PC-3 (cell line): ENCODE results near the gene OLFM4.

ENCODE experiments used
- EZH2 ChIP-seq: fragments of 300-600 bp; sonication (generic); IDR thresholded peaks from one replicate; pipeline ENCODE4 v1.6.1; 2017; ENCODE audit warnings: antibody characterized with exemption, mild to moderate bottlenecking, low read length; ENCODE audit not compliant: unreplicated experiment
- EZH2phosphoT487 ChIP-seq: fragments of 300-600 bp; sonication (generic); IDR thresholded peaks from 2 replicates; pipeline ENCODE4 v1.6.1; 2018; ENCODE audit warnings: mild to moderate bottlenecking, antibody characterized with exemption, low read length, borderline replicate concordance
- TF ChIP-seq, protein P1 (sequence below): fragments of 300-600 bp; sonication (generic); conservative IDR thresholded peaks from 2 replicates; pipeline ENCODE4 v1.5.1; 2017; ENCODE audit warnings: antibody characterized with exemption, low read depth, mild to moderate bottlenecking, low read length

DNA sequence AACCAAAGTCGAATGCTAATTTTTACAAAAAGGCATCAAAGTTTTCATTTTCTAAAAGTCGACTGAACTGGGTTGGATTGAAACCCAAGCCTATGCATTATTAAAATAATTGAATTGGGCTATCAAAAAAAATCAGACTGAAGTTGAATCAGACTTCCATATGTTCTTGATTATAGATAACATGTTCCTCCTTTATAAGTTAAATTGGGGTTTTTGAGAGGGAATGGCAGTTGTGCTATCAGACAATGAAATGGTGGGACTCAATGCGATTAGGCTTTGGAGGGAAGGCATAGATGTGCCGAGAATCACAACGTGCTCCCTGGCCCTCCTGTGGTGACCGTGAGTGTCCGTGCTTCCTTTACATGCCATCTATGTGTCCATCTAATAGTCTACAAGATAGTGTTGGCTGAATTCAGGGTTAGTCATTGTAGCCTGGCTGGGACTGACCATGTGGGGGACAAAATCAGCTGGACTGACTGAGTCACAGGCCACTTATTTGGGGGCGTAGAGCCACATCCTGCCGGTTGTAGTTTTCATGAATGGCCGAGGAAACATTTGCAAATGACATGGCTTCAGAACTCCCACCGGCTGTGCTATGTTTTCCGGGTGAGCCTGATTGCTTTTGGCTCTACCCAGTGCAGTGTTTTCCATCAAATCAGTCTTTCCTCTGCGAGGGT, 37.1 kb upstream of the OLFM4 start:
- TF ChIP-seq, protein P1, sequence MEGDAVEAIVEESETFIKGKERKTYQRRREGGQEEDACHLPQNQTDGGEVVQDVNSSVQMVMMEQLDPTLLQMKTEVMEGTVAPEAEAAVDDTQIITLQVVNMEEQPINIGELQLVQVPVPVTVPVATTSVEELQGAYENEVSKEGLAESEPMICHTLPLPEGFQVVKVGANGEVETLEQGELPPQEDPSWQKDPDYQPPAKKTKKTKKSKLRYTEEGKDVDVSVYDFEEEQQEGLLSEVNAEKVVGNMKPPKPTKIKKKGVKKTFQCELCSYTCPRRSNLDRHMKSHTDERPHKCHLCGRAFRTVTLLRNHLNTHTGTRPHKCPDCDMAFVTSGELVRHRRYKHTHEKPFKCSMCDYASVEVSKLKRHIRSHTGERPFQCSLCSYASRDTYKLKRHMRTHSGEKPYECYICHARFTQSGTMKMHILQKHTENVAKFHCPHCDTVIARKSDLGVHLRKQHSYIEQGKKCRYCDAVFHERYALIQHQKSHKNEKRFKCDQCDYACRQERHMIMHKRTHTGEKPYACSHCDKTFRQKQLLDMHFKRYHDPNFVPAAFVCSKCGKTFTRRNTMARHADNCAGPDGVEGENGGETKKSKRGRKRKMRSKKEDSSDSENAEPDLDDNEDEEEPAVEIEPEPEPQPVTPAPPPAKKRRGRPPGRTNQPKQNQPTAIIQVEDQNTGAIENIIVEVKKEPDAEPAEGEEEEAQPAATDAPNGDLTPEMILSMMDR, result no peak
- TF ChIP-seq EZH2 (no peak), EZH2phosphoT487 (no peak)
